Skin of body (tissue), 2 donors: ENCODE measurements around the gene TBL1XR1. TPM values are rescaled to one million over a fixed set of nuclear protein-coding genes. Genes with fewer than 3 reads are reported as not detected.
"Not testable (repeated sequence)": the region's sequence is repeated elsewhere in the genome, so short reads cannot be mapped to it uniquely, and the experiment has no call there.

Experiments used
- DNase-seq: peaks from one replicate; lab custom pipeline; 2025; lab: John Stamatoyannopoulos, UW
- total RNA-seq: library from RNA; depleted of rRNA; stranded (reverse); fragments of >200 nt; gene quantifications from one replicate; pipeline ENCODE4 v1.2.3, GENCODE V29; 2014

Gene TBL1XR1
- total RNA-seq, 1 donor from 2014 or later, result 138 TPM

GRCh38 chr3:177208781-177209180, 11.5 kb upstream of the TBL1XR1 start:
- DNase-seq, result no peak

- DNase-seq, result no peak
Measured at GRCh38 chr3:177208223-177208622, 10.9 kb upstream of the TBL1XR1 start.

- DNase-seq, result no peak
Measured at GRCh38 chr3:177206936-177207335, 9.7 kb upstream of the TBL1XR1 start.

- no peak for DNase-seq
Measured at GRCh38 chr3:177203689-177204395, 6.6 kb upstream of the TBL1XR1 start.

- not testable (repeated sequence) for DNase-seq
Measured at GRCh38 chr3:177203016-177203415, 5.7 kb upstream of the TBL1XR1 start.

- DNase-seq, result no peak
Measured at GRCh38 chr3:177201700-177202397, 4.6 kb upstream of the TBL1XR1 start.

GRCh38 chr3:177199206-177199760, 2.0 kb upstream of the TBL1XR1 start:
- DNase-seq, result no peak

GRCh38 chr3:177197727-177198460, 612 bp upstream of the TBL1XR1 start:
- DNase-seq, result no peak

- DNase-seq, result no peak
Measured at GRCh38 chr3:177196456-177197040, 734 bp downstream of the TBL1XR1 start.

- DNase-seq, result no peak
Measured at GRCh38 chr3:177196008-177196455, 1.2 kb downstream of the TBL1XR1 start.

- DNase-seq, result peak; percentile 34
Measured at GRCh38 chr3:177195242-177195991, 1.9 kb downstream of the TBL1XR1 start.

GRCh38 chr3:177194299-177194698, 3.0 kb downstream of the TBL1XR1 start:
- no peak for DNase-seq

- DNase-seq, result no peak
Measured at GRCh38 chr3:177193688-177194268, 3.5 kb downstream of the TBL1XR1 start.

GRCh38 chr3:177193275-177193674, 4.0 kb downstream of the TBL1XR1 start:
- not testable (repeated sequence) for DNase-seq

GRCh38 chr3:177190756-177191681, 6.3 kb downstream of the TBL1XR1 start:
- DNase-seq, result no peak

GRCh38 chr3:177190184-177190583, 7.1 kb downstream of the TBL1XR1 start:
- not testable (repeated sequence) for DNase-seq

GRCh38 chr3:177188325-177188724, 9.0 kb downstream of the TBL1XR1 start:
- not testable (repeated sequence) for DNase-seq

- DNase-seq, result no peak
Measured at GRCh38 chr3:177186306-177186705, 11.0 kb downstream of the TBL1XR1 start.

GRCh38 chr3:177185035-177185574, 12.2 kb downstream of the TBL1XR1 start:
- DNase-seq, result no peak
